ENCODE measurements around the gene HOGA1.

GRCh38 chr10:97553575-97554031, 30.6 kb upstream of the HOGA1 start:
- TF ChIP-seq ATF1 (CRISPR knock-in tag; IDR thresholded peaks at IDR 0.05) = no peak
- no peak for TF ChIP-seq CTCF (IDR thresholded peaks at IDR 0.05)
- no peak for TF ChIP-seq NR2C2 (CRISPR knock-in tag; IDR thresholded peaks at IDR 0.05)
- no peak for TF ChIP-seq ESRRA (CRISPR knock-in tag; IDR thresholded peaks at IDR 0.05; ENCODE audit: borderline replicate concordance)
- 0 out of 2 replicates have a peak, but pooled peaks have one; percentile 63 for TF ChIP-seq ZNF232 (CRISPR knock-in tag; IDR thresholded peaks at IDR 0.05)
- no peak for TF ChIP-seq KAT7 (CRISPR knock-in tag; IDR thresholded peaks at IDR 0.05; ENCODE audit: borderline replicate concordance)
- TF ChIP-seq CDX4 (CRISPR knock-in tag; IDR thresholded peaks at IDR 0.05; ENCODE audit: borderline replicate concordance) = no peak
- TF ChIP-seq TEAD4 (CRISPR knock-in tag; IDR thresholded peaks at IDR 0.05) = no peak
- no peak for TF ChIP-seq PRDM15 (CRISPR knock-in tag; IDR thresholded peaks at IDR 0.05)
- no peak for TF ChIP-seq E2F4 (CRISPR knock-in tag; IDR thresholded peaks at IDR 0.05; ENCODE audit: borderline replicate concordance, low read depth)
- 0 out of 2 replicates have a peak, but pooled peaks have one; percentile 31 for TF ChIP-seq AFF4 (CRISPR knock-in tag; IDR thresholded peaks at IDR 0.05; ENCODE audit: borderline replicate concordance)
